HG03565 (cell line): ENCODE data around the gene KCNA2.
A peak's percentile ranks its signal among the peaks of the same experiment; 100 is the strongest.

Experiments used
- ATAC-seq: cut with Tn5 transposase; IDR thresholded peaks from one replicate; pipeline ENCODE4 v1.9.1; 2021; ENCODE audit warnings: mild to moderate bottlenecking, moderate library complexity; ENCODE audit not compliant: unreplicated experiment

Gene KCNA2

DNA sequence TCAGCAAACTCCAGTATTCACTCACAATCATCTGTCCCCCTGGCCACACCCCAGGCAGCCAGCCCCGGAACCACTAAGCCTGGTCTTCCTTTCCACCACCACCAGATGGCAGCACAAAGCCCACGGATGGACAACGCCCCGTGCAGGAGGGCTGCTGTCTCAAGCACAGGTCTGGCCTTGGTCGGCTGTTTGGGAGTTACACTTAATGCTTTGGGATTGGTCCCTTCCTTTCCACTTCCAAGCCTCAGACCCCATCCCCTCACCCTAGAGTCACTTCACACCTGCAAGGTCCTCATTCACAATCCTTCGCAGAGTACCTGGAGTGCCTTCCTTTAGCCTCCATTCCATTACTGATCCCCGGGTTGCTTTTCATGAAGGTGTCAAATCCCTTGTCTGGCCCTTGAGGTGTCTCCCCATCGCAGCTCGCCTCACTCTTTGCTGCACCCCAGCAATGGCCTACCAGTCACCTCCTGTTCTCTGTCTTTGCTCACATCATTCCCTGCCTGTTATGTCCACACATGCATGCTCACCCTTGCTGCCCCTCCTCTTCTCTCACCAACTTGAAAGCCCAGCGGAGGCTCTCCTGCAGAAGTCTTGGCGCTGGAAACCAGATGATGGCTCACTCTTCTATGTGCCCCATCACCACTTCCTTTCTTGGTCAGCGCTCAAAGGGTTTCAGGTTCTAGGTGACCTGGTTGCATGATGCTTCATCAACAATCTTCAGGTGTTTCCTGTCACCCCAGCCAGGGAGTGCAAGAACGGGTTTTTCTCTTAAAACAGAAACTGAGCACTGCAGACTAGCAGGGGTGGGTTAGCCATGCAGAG is 24.9 kb upstream of the KCNA2 start:
- ATAC-seq: peak; percentile 42

- ATAC-seq: no peak
Observed at GRCh38 chr1:110628323-110629105, 22.4 kb upstream of the KCNA2 start.

DNA sequence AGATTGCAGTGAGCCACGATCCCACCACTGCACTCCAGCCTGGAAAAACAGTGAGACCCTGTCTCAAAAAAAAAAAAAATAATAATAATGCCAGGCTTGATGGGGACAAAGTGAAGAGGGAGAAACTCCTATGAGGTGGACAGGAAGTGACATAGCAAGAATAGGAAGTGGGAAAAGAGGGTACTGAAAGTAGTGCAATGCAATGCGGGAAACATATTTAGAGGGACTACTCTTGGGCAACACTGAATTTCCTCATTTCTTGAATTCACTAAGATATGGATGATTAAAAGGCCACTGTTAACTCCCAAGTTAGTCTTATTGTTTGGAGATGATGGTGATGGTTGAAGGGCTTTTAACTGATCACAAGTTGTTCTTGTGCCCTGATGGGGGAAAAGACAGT is 21.6 kb upstream of the KCNA2 start:
- no peak for ATAC-seq

GRCh38 chr1:110626889-110627288 is 20.7 kb upstream of the KCNA2 start:
- no peak for ATAC-seq

DNA sequence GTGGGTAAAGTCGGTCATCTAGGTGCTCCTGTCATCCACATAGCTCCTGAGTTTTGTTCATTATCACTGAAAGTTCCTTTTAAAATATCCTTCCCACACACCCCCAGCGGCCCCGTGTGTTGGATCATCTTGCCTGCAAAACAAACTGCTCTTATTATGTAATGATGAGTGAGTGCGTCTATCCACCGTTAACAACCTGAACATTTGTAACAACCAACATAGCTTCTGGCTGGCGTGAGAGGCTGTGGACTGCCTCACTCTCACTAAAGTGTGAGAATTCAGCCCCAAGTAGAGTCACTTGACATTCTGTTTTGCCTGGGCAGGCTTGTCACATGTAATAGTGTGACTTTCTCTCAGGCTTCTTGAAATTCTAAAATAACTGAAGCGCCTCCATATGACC is 14.5 kb upstream of the KCNA2 start:
- ATAC-seq: no peak

DNA sequence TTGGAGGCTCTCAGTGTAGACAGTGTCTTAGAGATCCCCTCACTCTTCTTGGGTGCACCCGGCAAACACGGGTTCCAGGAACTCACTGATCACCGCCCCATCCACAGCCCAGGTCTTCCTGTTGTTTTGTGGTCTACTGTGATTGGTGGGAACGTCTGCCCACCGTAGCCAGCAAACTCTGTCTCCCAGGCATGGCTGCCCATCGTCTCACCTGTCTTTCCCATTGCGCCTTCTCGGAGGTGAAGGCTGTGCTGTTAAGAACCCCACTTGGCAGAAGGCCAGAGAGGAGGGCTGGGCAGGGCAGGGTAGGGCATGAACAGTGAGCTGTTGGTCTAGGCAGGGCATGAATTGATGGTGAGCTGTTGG is 14.1 kb upstream of the KCNA2 start:
- ATAC-seq: no peak

- ATAC-seq: peak; percentile 61
Observed at GRCh38 chr1:110619412-110620249, 13.5 kb upstream of the KCNA2 start.

GRCh38 chr1:110618668-110619067 is 12.5 kb upstream of the KCNA2 start:
- no peak for ATAC-seq

- no peak for ATAC-seq
Observed at GRCh38 chr1:110617589-110617988, 11.4 kb upstream of the KCNA2 start.

DNA sequence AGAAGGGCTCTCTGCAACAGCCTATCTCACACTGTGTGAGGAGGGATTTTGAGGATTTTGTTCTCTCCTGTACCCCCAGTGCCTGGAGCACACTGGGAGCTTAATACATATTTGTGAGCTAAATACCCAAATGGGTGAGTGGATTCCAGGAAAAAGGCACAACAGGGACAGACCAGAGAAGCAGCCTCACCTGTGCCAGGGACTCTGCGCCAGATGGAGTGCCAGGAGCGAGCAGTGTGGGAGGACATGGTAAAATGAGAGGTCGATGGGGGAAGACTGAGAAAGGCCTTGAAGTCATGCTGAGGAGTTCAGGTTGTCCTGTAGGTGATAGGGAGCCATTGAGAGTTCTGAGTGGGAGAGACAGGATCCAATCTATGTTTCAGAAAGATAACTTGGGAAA is 11.0 kb upstream of the KCNA2 start:
- ATAC-seq: no peak

- ATAC-seq: no peak
Observed at GRCh38 chr1:110616587-110616986, 10.4 kb upstream of the KCNA2 start.

DNA sequence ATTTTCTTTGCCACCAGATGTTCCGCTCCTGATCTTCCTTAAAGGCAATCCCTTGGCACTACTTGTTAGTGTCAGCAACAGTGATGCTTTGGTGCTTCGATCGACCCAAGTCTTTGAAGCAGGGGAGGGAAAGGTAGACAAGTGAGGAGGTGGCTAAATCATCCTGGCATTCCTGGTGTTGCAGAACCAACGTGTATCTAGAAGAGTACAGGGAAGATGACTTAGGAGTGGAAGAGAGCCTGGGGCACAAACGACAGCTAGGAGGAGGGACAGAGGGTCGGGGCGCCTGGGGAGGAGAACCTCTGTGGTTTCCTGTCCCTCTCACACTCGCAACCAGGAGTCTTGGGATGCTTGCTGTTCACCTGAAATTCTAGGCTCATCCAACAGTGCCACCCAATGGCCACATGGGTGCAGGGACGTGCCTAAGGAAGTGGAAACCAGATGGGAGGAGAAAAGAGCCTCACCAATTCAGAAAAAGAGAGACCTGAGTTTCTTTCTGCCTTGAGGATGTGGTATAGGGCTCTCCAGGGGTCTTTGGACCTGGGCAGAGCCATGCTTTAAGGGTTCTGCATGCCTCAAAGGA is 9.5 kb upstream of the KCNA2 start:
- no peak for ATAC-seq

DNA sequence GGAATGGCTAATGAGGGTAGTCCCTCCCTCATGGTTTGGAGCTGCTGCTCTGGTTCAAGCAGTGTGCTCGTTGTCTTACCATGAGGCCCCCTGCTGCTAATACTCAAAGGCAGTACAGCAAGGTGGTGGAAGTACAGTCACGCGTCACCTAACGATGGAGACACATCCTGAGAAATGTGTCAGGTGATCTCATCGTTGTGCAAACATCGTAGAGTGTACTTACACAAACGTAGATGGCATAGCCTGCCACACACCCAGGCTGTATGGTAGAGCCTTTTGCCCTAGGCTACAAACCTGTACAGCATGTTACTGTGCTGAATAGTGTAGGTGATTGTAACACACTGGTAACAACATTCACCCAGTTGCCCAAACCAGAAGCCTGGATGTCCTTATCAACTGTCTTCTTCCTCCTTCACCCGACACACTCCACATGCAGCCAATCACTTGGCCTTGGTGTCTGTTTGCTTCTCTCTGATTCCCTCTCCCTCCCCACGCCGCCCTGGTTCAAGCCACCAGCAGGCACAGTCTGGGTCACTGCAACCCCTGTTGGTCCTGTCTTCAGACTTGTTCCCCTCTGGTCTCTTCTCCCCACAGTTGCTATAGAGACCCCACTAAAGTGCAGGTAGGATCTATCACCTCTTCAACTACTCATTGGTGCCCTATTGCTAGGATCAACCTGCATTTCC is 6.0 kb upstream of the KCNA2 start:
- no peak for ATAC-seq

DNA sequence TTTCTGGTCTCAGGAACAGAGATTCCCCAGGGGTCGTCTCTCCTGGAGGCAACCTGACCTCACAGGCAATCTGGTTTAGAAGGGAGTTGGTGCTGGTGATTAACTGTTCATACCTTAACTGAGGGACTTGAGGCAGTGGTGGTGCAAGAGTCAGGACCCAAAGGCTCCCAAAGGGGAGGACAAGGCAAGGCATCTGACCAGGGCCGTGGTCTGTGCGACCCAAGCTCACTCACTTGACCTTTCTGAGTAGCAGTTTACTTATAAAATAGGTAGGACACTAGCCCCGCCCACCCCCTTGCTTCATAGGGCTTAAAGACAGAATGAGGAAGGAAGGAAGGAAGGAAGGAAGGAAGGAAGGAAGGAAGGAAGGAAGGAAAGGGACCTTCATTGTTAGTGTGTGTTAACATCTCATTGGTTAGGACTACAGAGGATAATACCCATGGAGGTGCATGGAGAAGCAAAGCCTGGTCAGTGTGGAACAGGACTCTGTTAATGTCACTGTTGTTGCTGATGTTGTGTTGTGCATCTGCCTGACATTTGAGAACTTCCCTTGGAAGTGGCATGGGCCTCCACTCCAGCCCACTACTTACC is 4.6 kb upstream of the KCNA2 start:
- no peak for ATAC-seq

GRCh38 chr1:110610084-110610483 is 3.9 kb upstream of the KCNA2 start:
- no peak for ATAC-seq

GRCh38 chr1:110608247-110608646 is 2.1 kb upstream of the KCNA2 start:
- no peak for ATAC-seq

GRCh38 chr1:110607536-110608230 is 1.5 kb upstream of the KCNA2 start:
- ATAC-seq: no peak

DNA sequence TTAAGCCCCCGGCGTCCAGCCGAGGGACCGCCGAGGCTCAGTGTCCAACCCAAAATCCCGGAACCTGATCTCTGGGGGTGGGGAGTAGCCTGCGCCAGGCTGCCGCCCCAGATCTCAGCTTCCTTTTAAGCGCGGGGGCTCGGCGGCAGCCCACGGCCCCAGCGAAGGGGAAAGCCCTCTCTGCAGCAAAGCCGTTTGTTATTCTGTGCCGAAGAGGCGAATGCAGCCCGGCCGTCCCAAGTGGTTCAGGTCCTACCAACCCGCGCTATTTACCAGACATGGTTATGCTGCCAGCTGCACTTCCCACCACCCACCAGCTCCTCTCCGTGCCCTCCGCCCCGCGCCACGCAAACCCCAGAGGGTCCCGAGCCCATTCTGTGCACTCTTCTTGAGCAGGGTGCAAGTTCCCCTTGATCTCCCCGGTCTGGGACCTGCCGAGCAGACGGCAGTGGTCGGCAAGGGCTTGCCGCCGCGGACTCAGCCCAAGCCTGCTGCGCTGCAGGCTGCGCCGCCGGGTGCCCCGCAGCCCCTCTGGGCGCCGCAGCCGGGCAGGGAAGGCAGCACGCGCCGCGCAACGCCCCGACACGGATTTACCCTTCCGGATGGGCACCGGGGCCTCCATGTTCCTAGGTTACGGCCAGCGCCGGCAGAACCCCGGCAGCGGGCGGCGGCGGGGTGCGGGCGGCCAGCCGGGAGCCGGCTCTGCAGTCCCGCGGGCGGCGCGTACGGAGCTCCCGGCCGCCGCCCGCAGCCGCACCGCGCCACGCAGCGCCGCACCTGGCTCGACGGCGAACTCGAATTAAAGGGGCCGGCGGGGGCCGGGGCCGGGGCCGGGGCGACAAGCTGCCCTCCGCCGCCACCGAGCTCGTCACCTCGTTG is 738 bp upstream of the KCNA2 start:
- ATAC-seq: no peak

- no peak for ATAC-seq
Observed at GRCh38 chr1:110605446-110605845, 712 bp downstream of the KCNA2 start.
